ENCODE data around the gene DBH.

DBH gene

GRCh38 chr9:133649194-133649593 is 13.0 kb downstream of the DBH start:
- Histone ChIP-seq H3K9me3 (replicated peaks; ENCODE audit: insufficient read depth, low read length) (no peaks in the 10 kb centered on the region), H3K9me2 (replicated peaks; ENCODE audit: insufficient read depth, low read length) (no peaks in the 10 kb centered on the region), H3K4me3 (ENCODE audit: low read length) (no peak overlapping the region), H3K27me3 (replicated peaks; ENCODE audit: insufficient read depth, low read length) (peaks cover 92% of the 10 kb centered on the region), H3K27ac (ENCODE audit: low read length) (no peak overlapping the region), H4K20me1 (ENCODE audit: insufficient read depth, low read length) (no peaks in the 10 kb centered on the region), H2AFZ (ENCODE audit: low read length) (no peak overlapping the region), H3K36me3 (replicated peaks; ENCODE audit: insufficient read depth, low read length) (no peaks in the 10 kb centered on the region), H3F3A (ENCODE audit: insufficient read depth, low read length) (no peaks in the 10 kb centered on the region), H3K79me2 (ENCODE audit: low read length) (no peaks in the 10 kb centered on the region), H3K4me2 (ENCODE audit: low read depth, low read length) (no peak overlapping the region), H3K4me1 (ENCODE audit: low read length) (no peaks in the 10 kb centered on the region), H3K9ac (ENCODE audit: low read length) (no peak overlapping the region)
- no peak for DNase-seq
- TF ChIP-seq EZH2 (optimal IDR thresholded peaks at IDR 0.05; ENCODE audit: low read depth, low read length) = no peak
- TF ChIP-seq EZH2phosphoT487 (IDR thresholded peaks at IDR 0.05; ENCODE audit: low read length) = no peak
- no peak for TF ChIP-seq CTCF (IDR thresholded peaks at IDR 0.05; ENCODE audit: low read length)

GRCh38 chr9:133650026-133650425 is 13.9 kb downstream of the DBH start:
- H3K27me3 ChIP-seq (replicated peaks; ENCODE audit: insufficient read depth, low read length) = peaks cover 92% of the 10 kb centered on the region
- H3F3A ChIP-seq (ENCODE audit: insufficient read depth, low read length) = no peaks in the 10 kb centered on the region
- no peaks in the 10 kb centered on the region for H3K4me1 ChIP-seq (ENCODE audit: low read length)
- H3K9me2 ChIP-seq (replicated peaks; ENCODE audit: insufficient read depth, low read length) = no peaks in the 10 kb centered on the region
- TF ChIP-seq EZH2phosphoT487 (IDR thresholded peaks at IDR 0.05; ENCODE audit: low read length) (no peak), CTCF (IDR thresholded peaks at IDR 0.05; ENCODE audit: low read length) (no peak), EZH2 (optimal IDR thresholded peaks at IDR 0.05; ENCODE audit: low read depth, low read length) (no peak)
- H3K9ac ChIP-seq (ENCODE audit: low read length) = no peak overlapping the region
- no peak overlapping the region for H3K27ac ChIP-seq (ENCODE audit: low read length)
- H3K9me3 ChIP-seq (replicated peaks; ENCODE audit: insufficient read depth, low read length) = no peaks in the 10 kb centered on the region
- no peak for DNase-seq
- H3K4me2 ChIP-seq (ENCODE audit: low read depth, low read length) = no peak overlapping the region
- H3K36me3 ChIP-seq (replicated peaks; ENCODE audit: insufficient read depth, low read length) = no peaks in the 10 kb centered on the region
- H2AFZ ChIP-seq (ENCODE audit: low read length) = no peak overlapping the region
- no peaks in the 10 kb centered on the region for H4K20me1 ChIP-seq (ENCODE audit: insufficient read depth, low read length)
- no peak overlapping the region for H3K4me3 ChIP-seq (ENCODE audit: low read length)
- no peaks in the 10 kb centered on the region for H3K79me2 ChIP-seq (ENCODE audit: low read length)

- H2AFZ ChIP-seq (ENCODE audit: low read length) = no peak overlapping the region
- no peaks in the 10 kb centered on the region for H3K79me2 ChIP-seq (ENCODE audit: low read length)
- H4K20me1 ChIP-seq (ENCODE audit: insufficient read depth, low read length) = no peaks in the 10 kb centered on the region
- no peaks in the 10 kb centered on the region for H3K4me1 ChIP-seq (ENCODE audit: low read length)
- no peak overlapping the region for H3K9ac ChIP-seq (ENCODE audit: low read length)
- H3K9me2 ChIP-seq (replicated peaks; ENCODE audit: insufficient read depth, low read length) = no peaks in the 10 kb centered on the region
- no peaks in the 10 kb centered on the region for H3F3A ChIP-seq (ENCODE audit: insufficient read depth, low read length)
- H3K4me2 ChIP-seq (ENCODE audit: low read depth, low read length) = no peak overlapping the region
- H3K36me3 ChIP-seq (replicated peaks; ENCODE audit: insufficient read depth, low read length) = no peaks in the 10 kb centered on the region
- H3K9me3 ChIP-seq (replicated peaks; ENCODE audit: insufficient read depth, low read length) = no peaks in the 10 kb centered on the region
- no peak overlapping the region for H3K4me3 ChIP-seq (ENCODE audit: low read length)
- peaks cover 91% of the 10 kb centered on the region for H3K27me3 ChIP-seq (replicated peaks; ENCODE audit: insufficient read depth, low read length)
- DNase-seq = no peak
- no peak overlapping the region for H3K27ac ChIP-seq (ENCODE audit: low read length)
- no peak for TF ChIP-seq CTCF (IDR thresholded peaks at IDR 0.05; ENCODE audit: low read length)
- TF ChIP-seq EZH2phosphoT487 (IDR thresholded peaks at IDR 0.05; ENCODE audit: low read length) = no peak
These were observed 17.5 kb downstream of the DBH start for GRCh38 chr9:133653638-133654037.
